ENCODE results near the gene PLAC9. TPM values are rescaled to one million over a fixed set of nuclear protein-coding genes. Genes with fewer than 3 reads are reported as not detected.

The PLAC9 gene
- total RNA-seq, 3 donors from 2014 or later, result not detected

DNA sequence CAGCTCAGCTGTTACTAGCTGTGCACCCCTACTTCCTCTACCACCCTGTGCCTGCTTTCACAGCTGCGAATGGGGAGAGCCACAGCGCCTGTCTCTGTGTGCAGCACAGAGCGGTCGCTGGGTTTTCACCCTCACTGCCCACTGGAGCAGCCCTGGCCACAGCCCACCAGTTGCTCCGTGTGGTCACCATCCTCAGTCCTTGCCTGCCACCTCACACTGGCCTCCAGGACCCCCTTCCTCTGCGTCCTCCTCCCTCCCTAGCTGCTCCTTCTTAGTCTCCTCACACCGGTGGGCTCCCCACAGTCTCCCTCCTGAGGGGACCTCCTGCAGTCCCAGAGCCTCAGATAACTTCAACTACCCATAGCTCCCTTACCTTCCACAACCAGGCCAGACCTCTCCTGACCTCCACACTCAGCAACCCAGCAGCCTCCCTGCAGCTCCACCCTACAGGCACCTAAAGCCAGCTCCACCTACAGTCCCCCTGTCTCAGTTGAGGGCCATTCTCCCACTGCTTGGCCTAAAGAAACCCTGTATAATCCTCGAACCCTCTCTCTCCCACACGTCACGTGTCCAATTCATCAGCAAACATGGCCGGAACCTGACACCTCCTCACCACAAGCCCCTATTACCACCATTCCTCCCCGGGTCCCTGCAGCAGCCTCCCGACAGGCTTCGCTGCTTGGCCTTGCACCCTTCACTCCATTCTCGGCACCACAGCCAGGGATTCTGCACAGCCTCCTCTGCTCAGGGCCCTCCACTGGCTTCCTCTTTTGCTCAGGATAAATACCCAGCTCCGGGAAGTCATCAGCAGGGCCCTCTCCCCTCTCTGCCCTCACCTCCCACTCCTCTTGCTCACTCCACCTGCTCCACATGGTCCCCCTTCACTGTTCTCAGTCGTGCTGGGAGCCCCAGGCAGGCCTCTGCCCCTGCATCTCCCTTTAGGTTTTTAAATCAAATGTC, 28.1 kb downstream of the PLAC9 start:
- no peaks in the 10 kb centered on the region for H3K4me1 Mint-ChIP-seq (ENCODE audit: low read depth)
- DNase-seq (no peak), ATAC-seq (no peak)
- H3K9me3 Mint-ChIP-seq, result no peaks in the 10 kb centered on the region
- no peaks in the 10 kb centered on the region for H3K27me3 Mint-ChIP-seq (ENCODE audit: low read depth)
- H3K4me3 Mint-ChIP-seq, result no peak overlapping the region
- peaks cover 65% of the 10 kb centered on the region for H3K36me3 Mint-ChIP-seq (ENCODE audit: insufficient read depth)

- no peak for ATAC-seq
- Mint-ChIP-seq H3K9me3 (no peaks in the 10 kb centered on the region), H3K36me3 (ENCODE audit: insufficient read depth) (peaks cover 62% of the 10 kb centered on the region), H3K4me1 (ENCODE audit: low read depth) (no peaks in the 10 kb centered on the region), H3K27me3 (ENCODE audit: low read depth) (no peaks in the 10 kb centered on the region), H3K4me3 (no peak overlapping the region)
- no peak for DNase-seq
Measured at GRCh38 chr10:80161321-80162083, 29.0 kb downstream of the PLAC9 start.

GRCh38 chr10:80163741-80164341, 31.3 kb downstream of the PLAC9 start:
- peaks cover 41% of the 10 kb centered on the region for H3K36me3 Mint-ChIP-seq (ENCODE audit: insufficient read depth)
- H3K27me3 Mint-ChIP-seq (ENCODE audit: low read depth), result no peaks in the 10 kb centered on the region
- no peaks in the 10 kb centered on the region for H3K4me1 Mint-ChIP-seq (ENCODE audit: low read depth)
- DNase-seq (no peak), ATAC-seq (no peak)
- H3K9me3 Mint-ChIP-seq, result no peaks in the 10 kb centered on the region
- H3K4me3 Mint-ChIP-seq, result no peak overlapping the region

DNA sequence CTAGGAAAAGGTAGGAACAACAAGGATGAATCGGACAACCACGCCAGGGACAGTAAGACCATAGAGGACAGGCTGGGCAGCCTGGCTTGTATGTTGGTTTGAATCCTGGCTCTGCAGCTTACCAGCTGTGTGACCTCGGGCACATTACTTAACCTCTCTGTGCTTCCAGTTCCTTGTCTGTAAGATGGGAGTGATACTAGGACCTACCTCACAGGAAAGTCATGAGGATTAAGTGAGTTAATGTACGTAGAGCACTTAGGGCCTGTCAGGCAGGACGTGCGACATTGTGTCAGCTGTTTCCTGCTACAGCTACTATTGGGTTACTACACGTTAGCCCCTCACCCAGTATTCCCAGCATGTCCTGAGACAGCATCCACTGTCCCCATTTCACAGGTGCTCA, 32.1 kb downstream of the PLAC9 start:
- H3K36me3 Mint-ChIP-seq (ENCODE audit: insufficient read depth), result peaks cover 38% of the 10 kb centered on the region
- no peaks in the 10 kb centered on the region for H3K27me3 Mint-ChIP-seq (ENCODE audit: low read depth)
- peaks cover 3% of the 10 kb centered on the region for H3K4me1 Mint-ChIP-seq (ENCODE audit: low read depth)
- no peak overlapping the region for H3K4me3 Mint-ChIP-seq
- H3K9me3 Mint-ChIP-seq, result no peaks in the 10 kb centered on the region
- ATAC-seq (no peak), DNase-seq (no peak)

DNA sequence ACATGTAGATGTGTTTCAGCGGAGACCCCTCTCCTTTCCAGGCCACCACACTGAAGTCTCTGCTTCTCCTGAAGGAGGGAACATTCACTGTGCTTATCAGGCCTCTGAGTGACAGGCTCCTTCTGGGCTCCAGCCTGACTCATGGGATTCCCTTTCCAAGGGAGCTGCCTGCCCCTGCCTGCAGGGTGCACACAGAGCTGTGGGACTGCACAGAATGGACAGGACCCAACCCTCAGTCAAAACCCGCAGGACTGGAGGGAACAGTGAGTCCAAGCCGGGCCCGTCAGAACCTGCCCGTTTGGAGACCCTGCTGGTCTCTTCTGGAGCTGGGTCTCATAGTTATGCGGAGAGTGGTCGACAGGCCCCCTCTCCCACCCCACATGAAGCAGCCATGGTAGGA, 32.6 kb downstream of the PLAC9 start:
- peaks cover 36% of the 10 kb centered on the region for H3K36me3 Mint-ChIP-seq (ENCODE audit: insufficient read depth)

GRCh38 chr10:80166581-80167470, 34.3 kb downstream of the PLAC9 start:
- H3K27me3 Mint-ChIP-seq (ENCODE audit: low read depth), result no peaks in the 10 kb centered on the region
- no peaks in the 10 kb centered on the region for H3K9me3 Mint-ChIP-seq
- DNase-seq, result no peak
- H3K4me1 Mint-ChIP-seq (ENCODE audit: low read depth), result peaks cover 10% of the 10 kb centered on the region
- peaks cover 22% of the 10 kb centered on the region for H3K36me3 Mint-ChIP-seq (ENCODE audit: insufficient read depth)
- no peak overlapping the region for H3K4me3 Mint-ChIP-seq
- ATAC-seq, result no peak

More for the DNA sequence above, 32.6 kb downstream of the PLAC9 start:
- Mint-ChIP-seq H3K9me3 (no peaks in the 10 kb centered on the region), H3K4me1 (ENCODE audit: low read depth) (peaks cover 7% of the 10 kb centered on the region), H3K27me3 (ENCODE audit: low read depth) (no peaks in the 10 kb centered on the region), H3K4me3 (no peak overlapping the region)
- no peak for DNase-seq
- no peak for ATAC-seq

GRCh38 chr10:80167471-80168161, 35.1 kb downstream of the PLAC9 start:
- no peak for ATAC-seq
- no peaks in the 10 kb centered on the region for H3K9me3 Mint-ChIP-seq
- H3K4me1 Mint-ChIP-seq (ENCODE audit: low read depth), result peaks cover 12% of the 10 kb centered on the region
- DNase-seq, result no peak
- peaks cover 20% of the 10 kb centered on the region for H3K36me3 Mint-ChIP-seq (ENCODE audit: insufficient read depth)
- no peaks in the 10 kb centered on the region for H3K27me3 Mint-ChIP-seq (ENCODE audit: low read depth)
- H3K4me3 Mint-ChIP-seq, result no peak overlapping the region

- Mint-ChIP-seq H3K36me3 (ENCODE audit: insufficient read depth) (peaks cover 20% of the 10 kb centered on the region), H3K27me3 (ENCODE audit: low read depth) (no peaks in the 10 kb centered on the region), H3K9me3 (no peaks in the 10 kb centered on the region)
Measured at GRCh38 chr10:80168162-80168511, 35.6 kb downstream of the PLAC9 start.

GRCh38 chr10:80168679-80169380, 36.3 kb downstream of the PLAC9 start:
- ATAC-seq, result peak in 1 of 2 donors; percentile 19
- peaks cover 17% of the 10 kb centered on the region for H3K36me3 Mint-ChIP-seq (ENCODE audit: insufficient read depth)
- H3K9me3 Mint-ChIP-seq, result no peaks in the 10 kb centered on the region
- no peak overlapping the region for H3K4me3 Mint-ChIP-seq
- no peaks in the 10 kb centered on the region for H3K27me3 Mint-ChIP-seq (ENCODE audit: low read depth)
- DNase-seq, result no peak
- H3K4me1 Mint-ChIP-seq (ENCODE audit: low read depth), result peaks cover 12% of the 10 kb centered on the region

More at GRCh38 chr10:80168162-80168511, 35.6 kb downstream of the PLAC9 start:
- DNase-seq, result no peak
- ATAC-seq, result no peak
- Mint-ChIP-seq H3K4me3 (no peak overlapping the region), H3K4me1 (ENCODE audit: low read depth) (peaks cover 12% of the 10 kb centered on the region)

DNA sequence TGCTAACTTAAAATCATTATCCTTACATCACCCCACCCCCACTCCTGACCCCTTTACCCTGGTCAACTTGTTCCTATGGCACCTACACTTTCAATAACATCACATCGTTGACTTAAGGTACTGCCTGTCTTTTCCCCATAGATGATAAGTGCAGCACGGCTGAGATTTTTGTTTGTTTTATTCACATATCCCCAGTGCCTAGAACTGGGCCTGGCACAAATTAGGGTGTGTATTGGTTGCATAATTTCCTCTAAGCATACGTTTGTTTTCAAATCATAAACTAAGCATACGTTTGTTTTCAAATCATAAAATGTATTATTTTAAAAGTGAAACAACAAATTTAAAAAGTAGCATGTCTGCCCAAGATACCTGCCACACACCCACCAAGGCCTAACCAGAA, 37.5 kb downstream of the PLAC9 start:
- Mint-ChIP-seq H3K4me3 (no peak overlapping the region), H3K36me3 (ENCODE audit: insufficient read depth) (peaks cover 13% of the 10 kb centered on the region), H3K4me1 (ENCODE audit: low read depth) (peaks cover 12% of the 10 kb centered on the region), H3K9me3 (no peaks in the 10 kb centered on the region), H3K27me3 (ENCODE audit: low read depth) (no peaks in the 10 kb centered on the region)
- DNase-seq (no peak), ATAC-seq (no peak)

DNA sequence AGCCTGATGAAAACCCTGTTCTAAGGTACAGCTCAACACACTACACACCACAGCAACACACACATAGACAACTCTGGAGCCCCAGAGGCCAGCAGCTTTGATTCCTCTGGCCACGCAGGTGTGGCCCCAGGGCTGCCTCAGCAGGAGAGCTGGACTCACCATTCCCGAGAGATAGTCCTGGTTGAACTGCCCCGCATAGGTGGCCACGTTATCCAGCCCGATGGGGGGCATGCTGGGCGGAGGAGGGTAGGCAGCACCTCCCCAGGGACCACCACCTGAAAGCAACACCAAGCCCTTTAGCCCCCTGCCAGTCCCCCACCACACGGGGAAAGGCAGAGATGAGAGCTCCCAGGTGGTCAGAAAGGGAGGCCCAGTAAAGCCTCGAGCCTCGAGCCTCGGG, 38.1 kb downstream of the PLAC9 start:
- Mint-ChIP-seq H3K36me3 (ENCODE audit: insufficient read depth) (peaks cover 11% of the 10 kb centered on the region), H3K4me3 (no peak overlapping the region), H3K9me3 (no peaks in the 10 kb centered on the region), H3K27me3 (ENCODE audit: low read depth) (no peaks in the 10 kb centered on the region), H3K4me1 (ENCODE audit: low read depth) (peaks cover 12% of the 10 kb centered on the region)
- no peak for ATAC-seq
- no peak for DNase-seq

GRCh38 chr10:80171248-80171660, 38.7 kb downstream of the PLAC9 start:
- no peak overlapping the region for H3K4me3 Mint-ChIP-seq
- H3K27me3 Mint-ChIP-seq (ENCODE audit: low read depth), result no peaks in the 10 kb centered on the region
- ATAC-seq, result no peak

GRCh38 chr10:80172896-80173295, 40.4 kb downstream of the PLAC9 start:
- H3K4me1 Mint-ChIP-seq (ENCODE audit: low read depth), result peaks cover 29% of the 10 kb centered on the region
- DNase-seq (no peak), ATAC-seq (no peak)
- H3K27me3 Mint-ChIP-seq (ENCODE audit: low read depth), result no peaks in the 10 kb centered on the region
- no peaks in the 10 kb centered on the region for H3K9me3 Mint-ChIP-seq
- no peak overlapping the region for H3K4me3 Mint-ChIP-seq
- H3K36me3 Mint-ChIP-seq (ENCODE audit: insufficient read depth), result peaks cover 7% of the 10 kb centered on the region

More at GRCh38 chr10:80171248-80171660, 38.7 kb downstream of the PLAC9 start:
- DNase-seq, result no peak
- Mint-ChIP-seq H3K4me1 (ENCODE audit: low read depth) (peaks cover 15% of the 10 kb centered on the region), H3K36me3 (ENCODE audit: insufficient read depth) (peaks cover 7% of the 10 kb centered on the region), H3K9me3 (no peaks in the 10 kb centered on the region)
